GM19468 (cell line): ENCODE measurements around the gene PEPD.

Experiments
- ATAC-seq: cut with Tn5 transposase; IDR thresholded peaks from one replicate; pipeline ENCODE4 v1.9.1; 2021; ENCODE audit warnings: mild to moderate bottlenecking, moderate library complexity, moderate number of reproducible peaks; ENCODE audit not compliant: unreplicated experiment; ENCODE audit errors: extremely low read depth

PEPD gene

DNA sequence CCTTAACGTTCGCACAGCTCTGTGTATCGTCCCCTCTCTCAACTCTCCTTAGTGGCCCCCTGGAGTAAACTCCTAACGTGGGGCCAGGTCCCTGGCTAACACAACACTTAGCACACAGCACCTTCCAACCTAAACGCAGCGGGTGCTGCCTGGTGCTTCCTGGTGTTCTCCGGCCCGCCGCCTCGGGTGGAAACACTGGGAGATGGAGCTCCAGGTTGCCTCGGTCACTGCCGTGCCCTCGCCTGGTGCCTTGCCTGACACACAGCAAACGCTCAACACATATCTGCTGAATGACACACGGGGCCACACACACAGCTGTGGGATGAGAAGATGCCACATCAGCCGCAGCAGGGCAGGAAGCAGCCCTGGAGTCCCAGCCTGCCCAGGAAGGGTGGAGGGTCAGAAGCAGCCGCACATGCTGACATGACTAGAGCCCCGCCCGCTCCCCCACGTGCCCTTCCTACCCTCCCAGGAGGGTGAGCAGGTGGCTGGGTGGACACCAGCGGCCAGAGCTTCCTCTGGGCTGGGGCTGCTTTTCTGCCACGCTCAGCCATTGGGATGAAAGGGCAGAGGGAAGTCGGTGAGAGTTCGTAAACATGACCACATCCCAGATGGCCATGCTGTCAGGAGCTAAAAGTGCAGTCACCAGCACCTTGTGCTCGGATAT, 6.6 kb downstream of the PEPD start:
- ATAC-seq = no peak

- ATAC-seq = no peak
These were observed 8.2 kb downstream of the PEPD start for GRCh38 chr19:33513424-33513823.

- ATAC-seq = no peak
These were observed 8.9 kb downstream of the PEPD start for GRCh38 chr19:33512580-33513137.

DNA sequence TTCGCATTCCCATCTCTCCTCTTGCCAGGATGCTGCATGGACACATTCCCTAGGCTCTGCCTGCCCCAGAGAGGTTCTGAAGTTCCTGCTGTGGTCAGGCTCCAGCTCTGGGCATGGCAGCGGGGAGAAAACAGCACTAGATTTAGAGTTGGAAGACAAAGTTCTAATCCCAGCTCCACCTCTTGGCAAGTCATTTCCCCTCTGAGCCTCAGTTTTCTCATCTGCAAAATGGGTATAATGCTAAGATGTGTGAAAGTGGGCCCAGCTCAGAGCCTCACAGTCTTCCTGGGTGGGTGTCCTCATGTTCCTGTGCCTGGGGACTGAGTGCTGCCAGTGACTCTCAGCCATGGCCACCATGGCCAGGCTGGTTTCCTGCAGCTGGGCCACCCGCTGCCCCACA, 9.6 kb downstream of the PEPD start:
- ATAC-seq = no peak

DNA sequence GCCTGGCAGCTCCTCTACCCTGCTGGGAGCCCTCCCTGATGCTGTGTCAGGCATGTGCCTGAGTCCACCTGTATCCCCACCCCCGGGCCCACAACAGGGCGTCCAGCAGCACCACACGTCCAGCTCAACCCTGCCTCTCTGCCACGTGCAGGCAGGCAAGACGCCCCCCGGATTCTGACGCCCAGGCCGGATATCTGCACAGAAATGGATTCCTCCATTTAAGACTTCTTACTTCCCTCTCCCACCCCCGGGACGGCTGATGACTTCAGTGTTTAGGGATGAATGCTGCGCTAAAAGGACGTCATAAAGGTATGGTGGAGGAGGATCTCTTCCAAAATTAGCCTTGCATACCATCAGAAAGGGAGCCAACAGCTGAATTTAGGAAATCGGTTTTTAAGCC, 10.2 kb downstream of the PEPD start:
- no peak for ATAC-seq

DNA sequence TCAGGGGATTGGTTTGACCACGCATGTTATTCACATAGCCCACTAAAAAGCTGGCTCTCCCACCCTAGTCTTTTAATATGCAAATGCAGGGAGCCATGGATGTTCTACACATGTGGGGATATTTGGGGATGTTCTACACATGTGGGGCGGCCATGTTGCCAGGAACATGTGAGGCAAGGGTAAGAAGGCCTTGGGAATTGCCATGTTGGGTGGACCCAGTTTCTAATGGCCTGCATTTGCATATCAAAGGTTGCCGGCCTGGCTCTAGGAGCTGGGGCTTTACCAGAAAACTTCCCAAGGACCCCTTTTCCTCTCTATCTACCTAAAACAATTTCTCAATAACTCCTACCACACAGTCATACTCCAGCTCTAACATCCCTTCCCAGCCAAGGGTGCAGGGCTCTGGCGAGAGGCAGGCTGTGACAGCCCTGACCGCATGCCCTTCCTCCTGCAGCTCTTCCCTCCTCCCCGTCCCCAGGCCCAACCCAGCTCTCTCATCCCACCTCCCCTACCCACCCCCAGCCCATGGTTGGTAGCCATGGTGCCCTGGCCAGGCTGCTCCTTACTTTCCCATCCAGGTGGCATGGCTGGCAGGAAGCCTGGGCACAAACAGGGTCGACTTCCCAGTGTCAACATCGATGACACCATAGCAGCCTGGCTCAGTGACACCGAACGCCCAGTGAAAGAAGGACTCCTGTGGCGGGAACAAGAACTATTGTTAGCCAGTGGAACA, 11.0 kb downstream of the PEPD start:
- ATAC-seq = no peak

DNA sequence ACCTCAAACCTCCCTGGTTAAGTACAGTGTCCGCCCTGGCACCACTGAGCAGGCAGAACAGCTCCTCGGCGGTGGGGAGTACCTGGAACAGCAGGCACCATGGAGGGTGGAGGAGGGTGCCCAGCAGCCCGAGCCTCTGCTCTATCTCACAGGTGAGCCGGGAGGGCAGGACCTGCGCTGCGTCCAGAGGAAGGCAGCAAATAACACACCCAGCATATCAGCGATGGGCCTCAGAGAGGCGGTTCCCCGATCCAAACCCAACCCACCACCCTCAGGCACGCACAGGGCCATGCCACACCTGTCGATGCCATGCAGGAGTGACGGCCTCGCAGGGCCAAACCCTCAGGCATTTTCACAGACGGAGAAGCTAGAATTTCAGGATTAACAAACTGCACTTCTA, 11.8 kb downstream of the PEPD start:
- no peak for ATAC-seq

DNA sequence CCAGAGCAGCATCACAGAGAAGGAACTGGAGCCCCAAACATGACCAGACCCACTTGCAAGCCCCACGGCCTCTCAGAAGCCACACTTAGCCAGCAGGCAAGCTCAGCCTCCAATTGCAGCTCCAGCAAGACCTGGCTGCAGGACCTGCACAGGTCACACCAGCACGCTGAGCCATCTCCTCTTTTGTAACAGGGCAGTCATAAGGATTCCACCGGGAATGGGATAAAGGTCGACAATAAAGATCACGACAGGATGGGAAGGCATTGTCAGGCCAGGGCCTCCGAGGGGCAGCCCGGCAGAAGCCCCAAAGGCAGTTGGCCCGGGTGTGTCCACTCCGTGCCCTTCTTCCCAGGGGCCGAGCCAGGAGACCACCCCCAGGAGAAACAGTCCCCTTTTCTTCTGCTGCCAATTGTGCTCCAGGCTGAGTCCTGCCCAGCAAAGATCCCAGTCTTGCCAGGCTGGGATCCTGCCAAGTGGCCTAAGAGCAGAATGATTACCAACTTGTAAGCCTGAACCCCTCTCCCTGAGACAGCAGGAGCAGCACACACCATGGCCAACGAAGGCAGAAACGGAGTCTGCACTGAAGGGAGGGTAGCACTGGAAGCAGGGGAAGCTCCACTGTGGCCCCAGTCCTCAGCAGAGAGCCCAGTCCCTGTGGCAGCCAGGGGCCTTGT, 12.5 kb downstream of the PEPD start:
- ATAC-seq = no peak

DNA sequence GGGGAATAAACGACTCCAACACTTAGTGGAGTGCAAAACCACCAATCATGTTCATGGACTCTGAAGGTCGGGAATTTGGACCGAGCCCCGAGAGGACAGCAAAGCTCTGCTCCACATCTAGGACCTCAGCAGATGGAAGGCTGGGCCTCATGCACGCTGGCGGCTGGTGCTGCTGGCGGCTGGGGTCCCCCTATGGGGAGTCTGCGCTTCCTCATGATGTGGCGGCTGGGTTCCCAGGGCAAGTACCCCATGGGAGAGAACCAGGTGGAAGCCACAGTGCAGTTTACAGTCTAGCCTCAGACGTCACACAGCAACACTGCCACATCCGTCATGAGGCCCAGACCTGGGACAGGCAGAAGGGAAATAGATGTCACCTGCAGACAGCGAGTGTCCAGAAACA, 13.2 kb downstream of the PEPD start:
- ATAC-seq = no peak

DNA sequence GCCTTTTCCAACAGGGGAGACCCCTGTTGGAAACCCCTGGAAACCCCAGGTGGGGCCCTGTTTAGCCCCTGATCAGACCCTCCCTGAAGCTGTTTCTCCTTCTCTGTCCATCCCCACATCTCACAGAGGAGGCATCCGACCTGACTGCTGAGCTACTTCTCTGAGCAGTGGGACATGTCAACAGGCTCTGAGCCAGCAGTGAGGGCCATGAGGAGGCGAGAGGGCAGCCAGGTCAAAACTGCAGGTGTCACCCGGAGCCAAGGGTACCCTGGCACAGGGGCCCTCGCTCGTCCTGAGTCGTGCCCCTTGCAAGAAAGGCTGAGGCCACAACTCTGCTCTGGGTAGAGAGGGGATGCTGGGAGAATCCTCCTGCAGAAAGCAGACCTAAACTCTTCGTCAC, 13.6 kb downstream of the PEPD start:
- no peak for ATAC-seq

GRCh38 chr19:33507021-33507956, 14.3 kb downstream of the PEPD start:
- no peak for ATAC-seq

DNA sequence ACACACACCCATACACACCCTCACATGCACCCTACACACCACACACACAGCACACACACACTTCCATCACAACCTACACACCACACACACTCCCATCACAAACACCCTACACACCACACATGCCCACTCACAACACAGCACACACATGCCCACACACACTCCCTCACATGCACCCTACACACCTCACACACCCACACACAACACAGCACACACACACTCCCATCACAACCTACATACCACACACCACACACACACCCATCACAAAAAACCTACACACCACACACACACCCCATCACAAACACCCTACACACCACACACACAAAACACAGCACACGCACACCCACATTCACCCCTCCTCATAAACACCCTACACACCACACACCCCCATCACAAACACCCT, 15.1 kb downstream of the PEPD start:
- ATAC-seq = no peak

GRCh38 chr19:33505823-33506222, 15.8 kb downstream of the PEPD start:
- no peak for ATAC-seq

- no peak for ATAC-seq
These were observed 16.4 kb downstream of the PEPD start for GRCh38 chr19:33505148-33505547.

DNA sequence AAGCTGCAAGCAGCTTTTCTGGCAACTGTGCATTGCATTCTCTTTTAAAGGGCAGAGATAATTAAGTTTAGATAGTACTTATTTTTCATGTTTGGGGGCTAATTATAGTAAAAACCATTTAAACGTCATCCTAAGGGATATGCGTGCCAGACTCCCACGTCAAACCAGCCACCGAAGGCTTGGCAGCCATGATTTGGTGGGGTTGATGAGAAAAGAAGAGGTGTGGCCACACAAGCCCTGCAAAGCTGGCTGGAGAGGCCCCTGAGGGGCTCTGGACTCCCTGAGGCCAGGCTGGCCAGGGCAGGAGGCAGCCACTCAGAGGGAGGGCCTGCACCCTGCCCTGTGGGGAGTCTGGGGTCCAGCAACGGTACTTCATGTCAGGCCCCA, 17.5 kb downstream of the PEPD start:
- no peak for ATAC-seq

DNA sequence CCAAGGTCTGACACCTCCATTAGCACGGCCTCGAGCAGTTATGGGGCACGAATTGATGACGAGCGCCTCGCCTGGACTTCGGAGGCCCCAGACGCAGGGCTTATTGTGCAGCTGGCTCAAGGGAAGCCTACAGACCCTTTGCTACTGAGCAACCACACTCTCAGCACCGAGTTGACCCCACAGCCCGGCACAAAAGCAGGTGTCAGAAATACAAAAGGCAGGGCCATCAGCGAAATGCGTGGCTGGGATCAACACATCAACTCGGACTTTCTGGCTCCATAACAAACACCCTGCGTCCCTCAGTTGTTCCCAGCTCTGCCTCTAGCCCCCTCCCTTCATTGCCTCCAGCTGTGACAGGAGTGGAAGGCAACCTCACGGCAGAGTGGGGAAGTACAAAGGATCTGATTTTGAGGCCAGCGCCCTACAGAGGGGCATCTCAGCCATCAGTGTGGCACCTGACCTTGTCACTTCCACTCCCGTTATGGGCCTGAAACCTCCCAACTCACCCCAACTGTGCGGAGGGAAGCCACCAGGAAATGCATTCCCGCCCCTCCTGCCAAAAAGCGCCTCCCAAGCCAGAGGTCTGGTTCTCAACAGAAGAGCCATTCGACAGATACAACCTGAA, 18.0 kb downstream of the PEPD start:
- ATAC-seq = no peak

DNA sequence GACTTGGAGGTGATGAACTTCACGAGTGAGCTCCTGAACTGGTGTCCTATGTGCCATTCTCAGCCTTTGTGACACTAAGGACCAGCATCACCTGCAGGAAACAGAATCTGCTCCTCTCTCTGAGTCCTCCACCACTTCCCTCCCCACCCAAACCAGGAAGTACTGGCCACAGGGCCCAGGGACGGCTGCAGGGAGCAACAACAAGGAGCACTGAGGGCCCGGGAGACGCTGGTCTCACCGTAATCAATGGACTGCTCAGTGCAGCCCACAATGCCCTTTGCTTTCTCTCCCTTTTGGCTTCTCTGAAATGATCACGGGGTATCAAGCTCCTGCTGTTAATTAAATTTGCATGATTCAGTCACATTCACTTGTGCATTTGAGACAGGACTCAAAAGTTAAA, 18.6 kb downstream of the PEPD start:
- ATAC-seq = no peak

- no peak for ATAC-seq
These were observed 19.1 kb downstream of the PEPD start for GRCh38 chr19:33502521-33502920.

DNA sequence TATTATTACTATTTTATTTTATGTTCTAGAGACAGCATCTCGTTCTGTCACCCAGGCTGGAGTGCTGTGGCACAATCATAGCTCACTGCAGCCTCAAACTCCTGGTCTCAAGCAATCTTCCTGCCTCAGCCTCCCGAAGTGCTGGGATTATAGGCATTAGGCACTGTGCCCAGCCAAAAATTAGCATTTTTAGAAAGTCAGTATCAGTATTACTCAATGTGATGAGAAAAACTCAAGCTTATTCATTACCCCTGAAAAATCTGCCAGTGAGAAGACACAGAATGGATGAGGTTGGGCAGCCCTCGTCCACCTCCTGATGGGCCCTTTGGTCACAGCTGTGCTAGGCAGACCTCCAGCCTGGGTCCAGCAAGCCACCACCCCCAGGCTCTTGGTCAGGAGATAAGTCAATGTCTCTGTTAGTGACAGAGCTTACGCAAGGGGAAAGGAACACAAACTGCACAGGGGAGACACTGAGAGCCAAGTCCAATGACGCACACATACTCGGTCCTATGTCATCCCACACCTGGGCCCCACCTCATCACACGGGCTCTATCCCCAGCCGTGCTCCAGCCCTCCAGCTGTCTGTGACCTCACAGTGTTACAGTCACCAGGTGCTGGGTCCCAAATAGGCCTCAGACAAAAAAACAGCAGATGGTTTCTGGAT, 19.8 kb downstream of the PEPD start:
- ATAC-seq = no peak
